HFF-Myc (cell line): Measurements from ENCODE around the gene TMEM121B.
A peak's percentile ranks its signal among the peaks of the same experiment; 100 is the strongest.

ENCODE experiments used
- DNase-seq: peaks from one replicate; pipeline ENCODE4 v3.0.0-alpha.2; 2011; ENCODE audit warnings: low read depth; ENCODE audit errors: extremely low read depth
- H3K4me3 ChIP-seq: replicated peaks from 2 replicates; pipeline ENCODE4 v1.5.1; 2011; ENCODE audit warnings: low read depth, mild to moderate bottlenecking, control low read depth, low read length
- CTCF ChIP-seq: IDR thresholded peaks from 2 replicates; pipeline ENCODE4 v1.5.1; 2012; ENCODE audit warnings: mild to moderate bottlenecking, low read depth, low read length, control low read depth; ENCODE audit errors: missing control alignments

TMEM121B gene

DNA sequence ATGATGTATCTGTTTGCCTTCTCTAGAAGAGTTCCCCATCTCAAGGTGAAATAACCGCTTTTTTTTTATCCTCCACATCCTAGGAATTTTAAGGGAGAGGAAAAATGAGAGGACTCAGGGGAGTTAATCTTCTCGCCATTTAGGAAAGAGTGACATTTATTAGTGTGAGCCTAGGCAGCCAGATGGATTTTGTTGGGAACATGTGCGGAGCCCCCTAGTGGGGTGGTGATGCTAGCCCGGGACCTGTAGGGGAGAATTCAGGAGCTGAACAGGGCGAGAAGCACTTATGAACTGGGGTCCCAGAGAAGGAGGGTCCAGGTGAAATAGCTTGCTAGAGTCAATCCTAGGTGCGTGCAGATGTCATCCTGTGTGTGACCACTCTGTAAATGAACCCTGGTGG lies 25.6 kb downstream of the TMEM121B start:
- peak; percentile 59 for TF ChIP-seq CTCF
- no peak for DNase-seq
- H3K4me3 ChIP-seq, result no peak overlapping the region

DNA sequence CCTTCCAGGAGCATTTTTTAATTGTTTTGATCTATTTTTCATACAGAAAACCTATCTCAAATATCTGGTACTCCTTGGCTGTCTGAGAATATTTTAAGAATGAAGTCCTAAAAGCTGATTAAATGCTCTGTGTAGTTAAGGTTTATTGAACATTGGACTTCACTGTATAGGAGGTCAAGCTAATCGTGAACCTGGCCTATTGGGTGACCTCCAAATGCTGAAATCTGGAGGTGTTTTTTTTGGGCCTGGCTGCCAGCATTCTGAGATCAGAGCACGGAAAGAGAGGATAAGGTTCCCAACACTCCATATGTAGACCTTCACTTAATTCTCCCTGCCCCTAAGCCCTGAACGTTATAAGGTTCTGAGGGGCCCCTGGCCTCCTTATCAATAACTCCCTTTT lies 28.1 kb downstream of the TMEM121B start:
- no peak for TF ChIP-seq CTCF
- H3K4me3 ChIP-seq, result no peak overlapping the region
- DNase-seq, result no peak

GRCh38 chr22:17091851-17092250 lies 29.3 kb downstream of the TMEM121B start:
- no peak for DNase-seq
- H3K4me3 ChIP-seq, result no peak overlapping the region
- TF ChIP-seq CTCF, result no peak

- no peak overlapping the region for H3K4me3 ChIP-seq
- TF ChIP-seq CTCF, result no peak
- DNase-seq, result no peak
Measured at GRCh38 chr22:17090550-17090949, 30.6 kb downstream of the TMEM121B start.

DNA sequence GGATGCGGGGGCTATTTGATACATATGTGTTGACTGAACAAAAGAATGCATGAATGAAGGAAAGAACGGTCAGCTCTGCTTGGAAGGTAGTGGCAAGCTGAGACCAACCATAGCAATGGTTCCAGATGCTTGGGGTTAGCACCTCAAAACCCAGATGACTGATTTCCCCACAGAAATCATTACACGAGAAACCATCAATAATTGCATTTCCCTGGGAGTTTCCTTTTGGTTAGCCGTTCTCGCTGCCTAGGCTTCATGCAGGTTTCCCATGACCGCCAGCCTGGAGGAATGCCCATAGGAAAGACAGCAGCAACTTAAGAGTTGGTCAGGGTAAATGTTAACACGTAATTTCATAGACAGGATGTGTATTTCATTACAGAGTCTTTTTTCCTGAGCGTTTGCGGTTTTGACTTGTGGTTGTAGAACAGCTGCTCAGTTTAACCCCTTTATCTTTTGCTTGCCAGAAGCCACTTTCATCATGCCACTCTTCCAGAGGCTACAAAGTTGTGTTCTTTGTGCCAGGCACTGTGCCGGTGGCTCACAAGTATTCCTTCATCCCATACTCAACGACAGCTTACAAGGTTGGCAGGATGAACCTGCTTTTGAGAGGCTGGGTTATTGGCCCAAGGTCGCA lies 33.5 kb downstream of the TMEM121B start:
- no peak for DNase-seq
- no peak for TF ChIP-seq CTCF
- H3K4me3 ChIP-seq, result no peak overlapping the region

DNA sequence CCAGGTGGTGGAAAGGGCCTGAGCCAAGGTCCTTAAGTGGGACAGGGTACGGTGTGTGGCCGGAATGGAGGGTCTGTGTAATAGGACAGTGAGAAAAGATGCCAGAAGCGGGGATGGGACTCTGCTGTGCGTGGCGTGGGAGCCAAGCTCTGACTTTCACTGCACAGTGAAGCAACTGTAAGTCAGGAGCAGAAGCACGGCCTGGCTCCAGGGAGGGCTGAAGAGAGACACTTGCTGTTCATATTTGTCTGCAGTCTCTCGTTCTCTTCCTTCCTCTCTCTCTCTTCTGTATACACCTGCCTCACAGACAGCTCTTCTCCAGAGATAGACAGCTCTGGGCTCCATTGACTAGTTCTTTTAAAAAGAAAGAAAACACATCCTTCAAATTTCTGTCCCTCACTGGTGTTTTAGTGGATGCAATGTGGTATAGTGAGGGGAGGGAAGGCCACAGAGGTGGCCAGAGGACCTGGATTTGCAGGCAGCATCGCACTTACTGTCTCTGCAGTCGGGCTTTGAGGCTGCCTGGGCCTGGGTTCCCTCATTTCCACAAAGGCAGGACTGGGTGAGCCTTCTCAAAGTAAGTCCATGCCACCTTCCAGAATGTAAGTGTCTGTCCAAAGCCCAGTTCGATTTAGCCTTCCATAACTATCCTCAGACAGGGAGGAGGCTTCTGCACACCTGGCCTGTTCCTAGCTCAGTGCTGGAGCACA lies 34.2 kb downstream of the TMEM121B start:
- no peak for DNase-seq
- H3K4me3 ChIP-seq, result no peak overlapping the region
- TF ChIP-seq CTCF, result no peak
